H54 (cell line): ENCODE data around the gene THSD4.

Experiments used
- DNase-seq: peaks from one replicate; pipeline ENCODE4 v3.0.0; 2011; ENCODE audit warnings: low spot score, mixed read lengths; ENCODE audit not compliant: insufficient read length
- FAIRE-seq: peaks from 3 replicates; lab custom pipeline; 2011; peaks lifted over from hg19 to GRCh38; lab: Jason Lieb, UNC
- POLR2A ChIP-seq: IDR thresholded peaks from 2 replicates; pipeline ENCODE4 v1.6.1; 2011; ENCODE audit warnings: low read depth, mild to moderate bottlenecking, low read length

THSD4 gene

GRCh38 chr15:71784719-71785118, 669.4 kb downstream of the THSD4 start:
- FAIRE-seq (no peak), DNase-seq (no peak)
- no peak for TF ChIP-seq POLR2A

GRCh38 chr15:71785996-71786395, 670.7 kb downstream of the THSD4 start:
- no peak for FAIRE-seq
- no peak for TF ChIP-seq POLR2A
- no peak for DNase-seq

GRCh38 chr15:71786673-71787072, 671.4 kb downstream of the THSD4 start:
- no peak for TF ChIP-seq POLR2A
- FAIRE-seq (no peak), DNase-seq (no peak)

GRCh38 chr15:71788646-71789579, 673.6 kb downstream of the THSD4 start:
- no peak for DNase-seq
- FAIRE-seq = no peak
- no peak for TF ChIP-seq POLR2A

GRCh38 chr15:71789616-71790015, 674.3 kb downstream of the THSD4 start:
- no peak for FAIRE-seq
- no peak for TF ChIP-seq POLR2A
- DNase-seq = no peak

GRCh38 chr15:71790081-71790480, 674.8 kb downstream of the THSD4 start:
- no peak for FAIRE-seq
- DNase-seq = peak; percentile 41
- TF ChIP-seq POLR2A = no peak

GRCh38 chr15:71791975-71792374, 676.7 kb downstream of the THSD4 start:
- TF ChIP-seq POLR2A = no peak
- no peak for FAIRE-seq

GRCh38 chr15:71792521-71792920, 677.2 kb downstream of the THSD4 start:
- TF ChIP-seq POLR2A = no peak
- FAIRE-seq = no peak
- DNase-seq = no peak

More at GRCh38 chr15:71791975-71792374, 676.7 kb downstream of the THSD4 start:
- DNase-seq = no peak

- no peak for FAIRE-seq
- TF ChIP-seq POLR2A = no peak
- DNase-seq = no peak
Measured at GRCh38 chr15:71798641-71799040, 683.4 kb downstream of the THSD4 start.

- no peak for FAIRE-seq
- TF ChIP-seq POLR2A = no peak
- DNase-seq = no peak
Measured at GRCh38 chr15:71800190-71800589, 684.9 kb downstream of the THSD4 start.

- no peak for FAIRE-seq
- TF ChIP-seq POLR2A = no peak
- DNase-seq = peak; percentile 48
Measured at GRCh38 chr15:71800835-71801745, 685.8 kb downstream of the THSD4 start.

GRCh38 chr15:71801935-71802655, 686.8 kb downstream of the THSD4 start:
- DNase-seq = no peak
- no peak for FAIRE-seq
- no peak for TF ChIP-seq POLR2A

- FAIRE-seq (no peak), DNase-seq (no peak)
- no peak for TF ChIP-seq POLR2A
Measured at GRCh38 chr15:71802770-71803169, 687.5 kb downstream of the THSD4 start.
